Measurements from ENCODE around the gene SCUBE1. TPM values are rescaled to one million over a fixed set of nuclear protein-coding genes. Genes with fewer than 3 reads are reported as not detected.

SCUBE1 gene
- total and polyA plus RNA-seq, 2 experiments from 2014 or later, result 0.81 to 3.2 TPM

- Mint-ChIP-seq H3K27ac (no peak overlapping the region), H3K36me3 (ENCODE audit: low read depth) (peaks cover 76% of the 10 kb centered on the region), H3K27me3 (ENCODE audit: insufficient read depth, low read depth, poor library complexity) (peaks cover 8% of the 10 kb centered on the region), H3K4me1 (no peaks in the 10 kb centered on the region), H3K9me3 (no peaks in the 10 kb centered on the region; the same call in 2 of the 3 replicates), H3K4me3 (no peak overlapping the region)
- DNase-seq (ENCODE audit: low spot score) (no peak), ATAC-seq (no peak)
- Histone ChIP-seq H3K4me2 (no peak overlapping the region), H3K36me3 (ENCODE audit: insufficient read depth) (peaks cover 13% of the 10 kb centered on the region; the same call in 1 of the 2 replicates), H3F3A (replicated peaks; ENCODE audit: low read depth) (no peaks in the 10 kb centered on the region), H3K4me3 (no peak overlapping the region), H3K27me3 (ENCODE audit: insufficient read depth) (no peaks in the 10 kb centered on the region), H2AFZ (no peak overlapping the region), H3K79me2 (replicated peaks; ENCODE audit: insufficient read depth) (no peaks in the 10 kb centered on the region), H4K20me1 (replicated peaks; ENCODE audit: insufficient read depth) (no peaks in the 10 kb centered on the region), H3K9me2 (ENCODE audit: insufficient read depth) (no peaks in the 10 kb centered on the region), H3K4me1 (ENCODE audit: insufficient read depth) (no peaks in the 10 kb centered on the region), H3K27ac (ENCODE audit: low read depth) (no peak overlapping the region)
- TF ChIP-seq REST (IDR thresholded peaks at IDR 0.05; ENCODE audit: unreplicated experiment) (no peak), EZH2 (IDR thresholded peaks at IDR 0.05; ENCODE audit: low read depth, unreplicated experiment) (no peak), ZNF114 (CRISPR knock-in tag; IDR thresholded peaks at IDR 0.05) (no peak), ZNF331 (CRISPR knock-in tag; IDR thresholded peaks at IDR 0.05; ENCODE audit: low read depth) (no peak), NANOG (IDR thresholded peaks at IDR 0.05; ENCODE audit: borderline replicate concordance) (no peak), STAT1 (IDR thresholded peaks at IDR 0.05; ENCODE audit: unreplicated experiment) (no peak), EZH2phosphoT487 (IDR thresholded peaks at IDR 0.05; ENCODE audit: unreplicated experiment) (no peak), ETS1 (IDR thresholded peaks at IDR 0.05) (no peak), CTCF (conservative IDR thresholded peaks at IDR 0.05; ENCODE audit: low read depth in 2 of 2) (no peak), POLR2AphosphoS5 (IDR thresholded peaks at IDR 0.05; ENCODE audit: low read depth) (no peak), CREB1 (CRISPR knock-in tag; IDR thresholded peaks at IDR 0.05; ENCODE audit: low read depth) (no peak), ZNF462 (CRISPR knock-in tag; IDR thresholded peaks at IDR 0.05) (no peak), JUNB (IDR thresholded peaks at IDR 0.05; ENCODE audit: unreplicated experiment) (no peak)
Measured at GRCh38 chr22:43173976-43174720, 169.0 kb downstream of the SCUBE1 start.
